ENCODE results near the gene KLHDC2.

KLHDC2 gene

DNA sequence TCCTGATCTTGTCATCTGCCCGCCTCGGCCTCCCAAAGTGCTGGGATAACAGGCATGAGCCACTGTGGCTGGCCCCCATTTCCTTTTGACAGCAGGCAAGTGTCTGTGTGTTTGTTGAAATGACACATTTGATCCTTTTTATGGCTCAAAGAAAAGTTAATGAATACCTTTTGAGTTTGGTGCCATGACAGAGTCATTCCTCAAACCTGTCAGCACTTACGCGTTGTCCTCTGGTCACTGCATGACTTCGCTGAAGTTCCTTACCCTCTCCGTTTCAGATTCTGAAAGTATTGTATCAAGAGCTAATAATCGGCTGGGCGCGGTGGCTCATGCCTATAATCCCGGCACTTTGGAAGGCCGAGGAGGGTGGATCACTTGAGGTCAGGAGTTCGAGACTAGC is 52.2 kb downstream of the KLHDC2 start:
- CTCF ChIA-PET = no interaction called here

DNA sequence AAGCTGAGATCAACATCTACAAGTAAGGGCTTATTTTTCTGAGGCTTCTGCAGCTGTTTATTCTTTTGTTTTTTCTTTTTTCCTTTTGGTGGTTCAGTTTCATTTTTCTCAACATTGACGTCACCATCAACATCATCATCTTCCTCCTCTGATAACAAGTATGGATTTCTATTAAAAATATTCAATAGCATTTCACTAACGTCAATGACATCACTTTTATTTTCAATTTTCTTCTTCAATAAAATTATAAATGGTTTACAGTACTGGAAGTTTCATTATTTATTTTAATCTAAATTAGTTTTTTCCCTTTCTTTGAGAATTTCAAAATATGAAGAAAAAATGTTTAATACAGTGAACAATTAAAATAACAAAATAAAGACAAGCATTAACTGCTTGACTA is 60.7 kb downstream of the KLHDC2 start:
- no peak for DNase-seq (ENCODE audit: extremely low spot score)
- TF ChIP-seq SP1 (IDR thresholded peaks at IDR 0.05) (no peak), NFRKB (IDR thresholded peaks at IDR 0.05) (no peak), FOXK2 (IDR thresholded peaks at IDR 0.05) (no peak), FOXA1 (IDR thresholded peaks at IDR 0.05) (no peak)
- ChIA-PET POLR2A (interaction anchor here (0.6 kb wide), 1 partner anchor 23 kb away, joined by 4 read pairs; no protein-coding TSS in a partner anchor), CTCF (interaction anchor here (0.7 kb wide), 2 partner anchors 195 to 199 kb away, joined by 3 to 4 read pairs; no protein-coding TSS in a partner anchor)

More for the DNA sequence above, 52.2 kb downstream of the KLHDC2 start:
- POLR2A ChIA-PET = no interaction called here
- no peak for TF ChIP-seq TARDBP (IDR thresholded peaks at IDR 0.05)
- TF ChIP-seq, protein P1, sequence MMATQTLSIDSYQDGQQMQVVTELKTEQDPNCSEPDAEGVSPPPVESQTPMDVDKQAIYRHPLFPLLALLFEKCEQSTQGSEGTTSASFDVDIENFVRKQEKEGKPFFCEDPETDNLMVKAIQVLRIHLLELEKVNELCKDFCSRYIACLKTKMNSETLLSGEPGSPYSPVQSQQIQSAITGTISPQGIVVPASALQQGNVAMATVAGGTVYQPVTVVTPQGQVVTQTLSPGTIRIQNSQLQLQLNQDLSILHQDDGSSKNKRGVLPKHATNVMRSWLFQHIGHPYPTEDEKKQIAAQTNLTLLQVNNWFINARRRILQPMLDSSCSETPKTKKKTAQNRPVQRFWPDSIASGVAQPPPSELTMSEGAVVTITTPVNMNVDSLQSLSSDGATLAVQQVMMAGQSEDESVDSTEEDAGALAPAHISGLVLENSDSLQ (IDR thresholded peaks at IDR 0.05) = no peak
- DNase-seq (ENCODE audit: extremely low spot score) = no peak
